MCF 10A (cell line): ENCODE data around the gene HOXD10. TPM values are rescaled to one million over a fixed set of nuclear protein-coding genes. Genes with fewer than 3 reads are reported as not detected.

Source experiments
- BruUV-seq: library from RNA; stranded (reverse); fragments of 400-500 nt; replicated peaks from 2 replicates; lab custom pipeline; 2021; lab: Mats Ljungman, UMichigan
- CTCF ChIA-PET: fragments of 300-600 bp; sonication (Branson Sonifier 250); formaldehyde crosslinking; extraction: SDS; loops from one replicate; lab custom pipeline; 2021; ENCODE audit warnings: antibody characterized with exemption, inconsistent platforms; lab: Yijun Ruan, JAX
- POLR2A ChIA-PET: fragments of 300-600, 350-650 bp; sonication (Branson Sonifier 250); formaldehyde crosslinking; extraction: SDS; loops from one replicate; lab custom pipeline; 2020; ENCODE audit warnings: antibody characterized with exemption, inconsistent platforms; lab: Yijun Ruan, JAX
- DNase-seq: peaks from one replicate; pipeline ENCODE4 v3.0.0-alpha.2; 2018; ENCODE audit not compliant: unreplicated experiment
- H3K27ac Mint-ChIP-seq: one replicate; pipeline ENCODE4 v1.8.0; 2022; ENCODE audit warnings: mild to moderate bottlenecking, low read depth, mixed read lengths; ENCODE audit not compliant: unreplicated experiment
- H3K27me3 Mint-ChIP-seq: one replicate; pipeline ENCODE4 v1.8.0; 2022; ENCODE audit warnings: mixed read lengths; ENCODE audit not compliant: insufficient read depth, unreplicated experiment
- H3K36me3 Mint-ChIP-seq: one replicate; pipeline ENCODE4 v1.8.0; 2022; ENCODE audit warnings: mild to moderate bottlenecking, moderate library complexity, mixed read lengths; ENCODE audit not compliant: insufficient read depth, unreplicated experiment
- H3K4me1 Mint-ChIP-seq: one replicate; pipeline ENCODE4 v1.8.0; 2022; ENCODE audit warnings: mixed read lengths; ENCODE audit not compliant: insufficient read depth, unreplicated experiment
- H3K4me3 Mint-ChIP-seq: one replicate; pipeline ENCODE4 v1.8.0; 2022; ENCODE audit warnings: mild to moderate bottlenecking, moderate library complexity, mixed read lengths; ENCODE audit not compliant: unreplicated experiment
- H3K9me3 Mint-ChIP-seq: one replicate; pipeline ENCODE4 v1.8.0; 2022; ENCODE audit warnings: mixed read lengths; ENCODE audit not compliant: unreplicated experiment
- CTCF ChIP-seq: fragments of 200-600 bp; IDR thresholded peaks from one replicate; pipeline ENCODE4 v1.8.0; 2022; ENCODE audit warnings: antibody characterized with exemption, mild to moderate bottlenecking; ENCODE audit not compliant: unreplicated experiment
- intact Hi-C: fragments of 100-400 bp; cut with micrococcal nuclease; formaldehyde crosslinking; loops from 2 replicates; pipeline ENCODE4 v1.14.1; 2022
- total RNA-seq: library from RNA; stranded (reverse); gene quantifications from 2 replicates; pipeline ENCODE4 v1.2.3, GENCODE V29; 2022

Gene HOXD10
- total RNA-seq, 1 experiment from 2014 or later: not detected

- CTCF ChIA-PET: interaction anchor here (0.6 to 4.7 kb wide), 16 partner anchors 8 to 1016 kb away, joined by 3 to 50 read pairs (median 4); no protein-coding TSS in a partner anchor
- Mint-ChIP-seq H3K9me3 (no peaks in the 10 kb centered on the region), H3K4me1 (no peaks in the 10 kb centered on the region), H3K36me3 (no peaks in the 10 kb centered on the region), H3K27ac (no peak overlapping the region), H3K27me3 (no peaks in the 10 kb centered on the region), H3K4me3 (peak overlapping the region; percentile 71)
- intact Hi-C loops: no loop called here
- DNase-seq: no peak
- no peak for TF ChIP-seq CTCF
- POLR2A ChIA-PET: no interaction called here
- no TSS peak for BruUV-seq
Measured at GRCh38 chr2:176132205-176133171, 15.9 kb downstream of the HOXD10 start.

GRCh38 chr2:176133389-176133788 lies 16.8 kb downstream of the HOXD10 start:
- no peak for TF ChIP-seq CTCF
- BruUV-seq: no TSS peak
- H3K27ac Mint-ChIP-seq: no peak overlapping the region
- POLR2A ChIA-PET: no interaction called here
- H3K4me3 Mint-ChIP-seq: no peak overlapping the region
- CTCF ChIA-PET: interaction anchor here (0.6 to 4.7 kb wide), 9 partner anchors 322 to 1015 kb away, joined by 3 to 50 read pairs (median 5); no protein-coding TSS in a partner anchor
- H3K9me3 Mint-ChIP-seq: no peaks in the 10 kb centered on the region
- H3K27me3 Mint-ChIP-seq: no peaks in the 10 kb centered on the region
- H3K4me1 Mint-ChIP-seq: no peaks in the 10 kb centered on the region
- DNase-seq: no peak
- H3K36me3 Mint-ChIP-seq: no peaks in the 10 kb centered on the region
- intact Hi-C loops: no loop called here

GRCh38 chr2:176134035-176134434 lies 17.5 kb downstream of the HOXD10 start:
- intact Hi-C loops: loop anchor here (2.0 kb wide), 1 partner anchor 681 kb away; no protein-coding TSS in a partner anchor
- Mint-ChIP-seq H3K27ac (no peak overlapping the region), H3K9me3 (no peaks in the 10 kb centered on the region), H3K27me3 (no peaks in the 10 kb centered on the region), H3K4me1 (no peaks in the 10 kb centered on the region), H3K36me3 (no peaks in the 10 kb centered on the region), H3K4me3 (no peak overlapping the region)
- TF ChIP-seq CTCF: no peak
- no TSS peak for BruUV-seq
- POLR2A ChIA-PET: no interaction called here
- CTCF ChIA-PET: interaction anchor here (0.6 to 4.7 kb wide), 13 partner anchors 8 to 1014 kb away, joined by 3 to 50 read pairs (median 3); no protein-coding TSS in a partner anchor
- no peak for DNase-seq

GRCh38 chr2:176135035-176135440 lies 18.5 kb downstream of the HOXD10 start:
- no peak for TF ChIP-seq CTCF
- ChIA-PET CTCF (interaction anchor here (0.7 to 4.7 kb wide), 6 partner anchors 24 to 1014 kb away, joined by 3 to 50 read pairs (median 3); no protein-coding TSS in a partner anchor), POLR2A (interaction anchor here (0.7 kb wide), 1 partner anchor 500 kb away, joined by 3 read pairs; no protein-coding TSS in a partner anchor)
- BruUV-seq: no TSS peak
- H3K9me3 Mint-ChIP-seq: no peaks in the 10 kb centered on the region
- DNase-seq: no peak
- H3K36me3 Mint-ChIP-seq: no peaks in the 10 kb centered on the region
- H3K4me3 Mint-ChIP-seq: no peak overlapping the region
- intact Hi-C loops: loop anchor here (1.0 to 2.0 kb wide), 3 partner anchors 503 to 680 kb away; no protein-coding TSS in a partner anchor
- H3K4me1 Mint-ChIP-seq: no peaks in the 10 kb centered on the region
- H3K27ac Mint-ChIP-seq: peak overlapping the region; percentile 53
- no peaks in the 10 kb centered on the region for H3K27me3 Mint-ChIP-seq
